NOMO-1 treated with dmso at 0.1 percent for 144 hours (cell line): ENCODE data around the gene EIF4G2.
"Not testable (repeated sequence)": the region's sequence is repeated elsewhere in the genome, so short reads cannot be mapped to it uniquely, and the experiment has no call there.

Source experiments
- DNase-seq: peaks from one replicate; lab custom pipeline; 2025; ENCODE audit not compliant: unreplicated experiment; lab: John Stamatoyannopoulos, UW

EIF4G2 gene

DNA sequence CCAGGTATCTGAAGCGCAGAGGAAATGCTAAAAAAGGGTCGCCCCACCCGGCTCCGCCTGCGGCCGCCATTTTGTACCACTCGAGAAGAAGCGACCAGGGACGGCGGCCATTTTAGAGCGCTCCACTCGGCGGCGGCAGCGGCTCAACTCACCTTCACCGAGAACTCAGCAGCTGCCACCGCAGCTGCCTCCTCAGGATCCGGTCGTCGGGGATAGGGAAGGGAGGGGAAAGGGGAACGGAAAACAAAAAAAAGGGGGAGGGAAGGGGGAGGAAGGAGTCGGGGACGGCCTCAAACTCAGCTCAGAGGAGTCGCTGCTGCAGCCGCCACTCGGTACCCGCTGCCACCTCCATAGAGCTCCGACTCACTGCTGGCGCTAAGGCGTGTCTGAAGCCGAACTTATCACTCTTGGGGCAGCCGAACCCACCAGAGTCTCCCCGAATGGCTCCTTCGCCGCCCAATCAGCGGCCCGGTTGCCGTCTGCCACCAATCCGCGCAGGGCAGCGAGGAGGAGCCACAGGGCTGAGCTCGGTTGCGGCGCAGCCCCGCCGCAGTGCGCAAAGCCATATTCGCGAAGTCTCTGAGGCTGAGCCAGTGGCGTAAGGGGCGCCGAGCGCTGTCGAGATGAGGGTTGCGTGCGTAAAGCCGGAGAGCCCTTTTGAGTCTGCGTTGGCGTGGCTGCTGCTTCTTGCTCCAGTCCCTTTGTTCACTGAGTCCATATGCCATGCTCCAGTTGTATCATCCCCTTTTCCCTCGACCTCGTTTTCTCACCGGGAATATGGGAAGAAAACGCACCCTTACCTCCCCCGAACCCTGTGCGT, at the start of gene EIF4G2:
EIF4G2 (minus strand) TSS at position 374 of the 820 bp plus-strand sequence.
- peak; percentile 97 for DNase-seq

- DNase-seq, result peak; percentile 97
Measured at GRCh38 chr11:10857709-10858438, 49.1 kb upstream of the EIF4G2 start, which contains the start of gene ZBED5. Gene ZBED5, minus strand, starts transcription at chr11:10858053. Its CDS starts 3,108 bp downstream, at chr11:10854945.

- no peak for DNase-seq
Measured at GRCh38 chr11:10857459-10857708, 48.7 kb upstream of the EIF4G2 start.

- no peak for DNase-seq
Measured at GRCh38 chr11:10856689-10857458, 48.1 kb upstream of the EIF4G2 start.

DNA sequence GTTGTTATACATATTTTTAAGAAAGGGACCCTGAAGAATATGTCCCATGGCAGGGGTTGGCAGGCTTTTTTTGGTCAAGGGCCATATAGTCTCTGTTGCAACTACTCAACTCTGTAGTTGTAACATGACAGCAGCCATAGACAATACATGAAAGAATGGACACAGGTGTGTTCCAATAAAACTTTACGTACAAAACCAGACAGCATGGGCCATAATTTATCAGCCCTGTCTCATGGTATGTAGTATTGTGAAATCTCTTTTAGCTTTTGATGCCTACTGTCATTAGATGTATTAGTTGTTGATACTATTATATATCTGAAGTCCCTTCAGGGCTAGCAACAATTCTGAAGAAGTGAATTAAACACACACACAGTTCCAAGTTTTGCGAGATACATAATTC, 46.6 kb upstream of the EIF4G2 start:
- DNase-seq, result no peak

DNA sequence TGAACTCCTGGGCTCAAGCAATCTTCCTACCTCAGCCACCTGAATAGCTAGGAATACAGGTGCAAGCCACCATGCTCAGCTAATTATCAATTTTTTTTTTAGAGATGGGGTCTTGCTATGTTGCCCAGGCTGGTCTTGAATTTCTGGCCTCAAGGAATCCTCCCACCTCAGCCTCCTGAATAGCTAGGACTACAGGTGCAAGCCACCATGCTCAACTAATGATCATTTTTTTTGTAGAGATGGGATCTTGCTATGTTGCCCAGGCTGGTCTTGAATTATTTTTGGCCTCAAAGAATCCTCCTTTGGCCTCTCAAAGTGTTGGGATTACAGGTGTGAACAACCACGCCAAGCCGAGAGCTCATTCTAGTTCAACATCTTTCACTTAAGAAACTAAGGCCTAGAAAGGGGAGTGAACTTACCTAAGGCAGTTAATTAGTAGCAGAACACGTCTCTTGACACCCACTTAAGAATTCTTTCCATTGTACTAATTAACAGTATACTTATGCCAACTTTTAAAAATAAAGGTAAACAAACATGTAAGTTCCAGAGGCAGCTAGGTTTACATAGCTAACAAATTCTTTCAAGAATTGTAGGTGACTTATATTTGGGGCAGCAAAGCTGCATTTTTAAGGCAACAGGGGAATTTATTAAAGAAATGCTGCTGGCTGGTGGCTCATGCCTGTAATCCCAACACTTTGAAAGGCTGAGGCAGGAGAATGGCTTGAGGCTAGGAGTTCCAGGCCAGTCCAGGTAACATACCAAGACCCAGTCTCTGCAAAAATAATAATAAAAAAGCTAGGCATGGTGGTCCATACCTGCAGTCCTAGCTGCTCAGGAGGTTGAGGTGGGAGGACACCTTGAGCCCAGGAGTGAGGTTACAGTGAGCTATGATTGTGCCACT, 39.5 kb upstream of the EIF4G2 start:
- no peak for DNase-seq

DNA sequence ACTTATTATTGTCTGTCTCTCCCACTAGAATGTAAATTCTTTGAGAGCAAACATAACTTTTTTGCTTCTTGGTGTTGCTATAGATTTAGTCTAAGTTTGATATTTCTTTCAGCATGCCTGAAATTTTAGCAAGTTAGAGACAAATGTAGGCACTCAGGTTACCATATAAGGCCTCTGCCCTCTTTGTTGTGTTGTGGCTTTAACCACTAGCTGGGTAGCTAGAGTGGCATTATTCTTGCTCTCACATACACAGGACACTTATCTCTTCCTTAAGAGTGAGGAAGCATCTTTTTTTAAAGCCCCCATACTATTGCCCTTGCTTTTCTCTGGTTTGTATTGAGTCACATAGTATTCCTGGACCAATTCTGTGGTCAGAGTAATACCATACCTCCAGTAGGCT, 37.9 kb upstream of the EIF4G2 start:
- no peak for DNase-seq

- DNase-seq, result no peak
Measured at GRCh38 chr11:10845589-10845988, 36.9 kb upstream of the EIF4G2 start.

DNA sequence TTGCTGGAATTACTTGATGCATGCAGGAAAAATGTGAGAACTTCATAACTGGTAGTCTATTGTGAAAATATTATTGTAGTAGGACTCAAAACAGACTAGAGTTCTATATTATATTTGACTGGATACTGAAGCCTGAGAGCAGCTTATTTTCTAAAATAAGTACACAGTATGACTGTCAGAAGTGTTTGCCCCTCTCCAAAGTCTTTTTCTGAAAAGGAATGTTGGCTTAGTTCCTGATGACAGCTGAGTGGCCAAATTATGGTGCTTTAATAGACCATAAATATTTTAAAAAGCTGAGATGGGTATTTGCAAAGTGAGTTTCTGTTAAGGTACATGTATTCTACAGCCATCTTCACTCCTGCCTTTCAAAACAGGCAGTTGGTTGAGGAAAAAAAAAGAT, 36.1 kb upstream of the EIF4G2 start:
- DNase-seq, result no peak

DNA sequence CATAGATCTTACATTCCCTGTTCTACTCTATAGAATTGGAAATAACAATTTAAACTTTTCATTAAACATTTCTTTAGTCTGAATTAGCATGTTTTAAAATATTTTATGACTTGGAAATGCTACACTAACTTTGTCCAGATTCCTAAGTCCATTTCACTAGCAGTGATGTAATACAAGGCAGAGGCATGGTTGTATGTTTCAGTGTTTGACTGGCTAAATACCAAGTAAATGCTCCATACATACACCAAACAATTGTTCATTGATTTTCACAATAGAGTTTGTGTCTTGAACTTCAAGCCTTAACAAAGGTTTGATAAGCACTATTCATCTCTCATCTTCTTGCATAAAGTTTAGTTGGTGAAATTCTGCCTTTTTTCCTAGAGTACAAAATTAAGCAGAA, 35.6 kb upstream of the EIF4G2 start:
- no peak for DNase-seq

GRCh38 chr11:10838881-10839280, 30.2 kb upstream of the EIF4G2 start:
- no peak for DNase-seq

- no peak for DNase-seq
Measured at GRCh38 chr11:10838083-10838482, 29.4 kb upstream of the EIF4G2 start.

DNA sequence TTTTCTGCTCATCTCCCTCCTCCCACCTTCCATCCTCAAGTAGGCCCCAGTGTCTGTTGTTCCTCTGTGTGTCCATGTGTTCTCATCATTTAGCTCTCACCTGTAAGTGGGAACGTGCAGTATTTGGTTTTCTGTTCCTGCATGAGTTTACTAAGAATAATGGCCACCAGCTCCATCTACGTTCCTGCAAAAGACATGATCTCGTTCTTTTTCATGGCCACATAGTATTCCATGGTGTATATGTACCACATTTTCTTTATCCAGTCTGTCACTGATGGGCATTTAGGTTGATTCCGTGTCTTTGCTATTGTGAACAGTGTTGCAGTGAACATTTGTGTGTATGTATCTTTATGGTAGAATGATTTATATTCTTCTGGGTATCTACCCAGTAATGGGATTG, 28.2 kb upstream of the EIF4G2 start:
- DNase-seq, result not testable (repeated sequence)

- DNase-seq, result no peak
Measured at GRCh38 chr11:10829139-10829538, 20.4 kb upstream of the EIF4G2 start.

- DNase-seq, result no peak
Measured at GRCh38 chr11:10828402-10828801, 19.7 kb upstream of the EIF4G2 start.

GRCh38 chr11:10824888-10825287, 16.2 kb upstream of the EIF4G2 start:
- DNase-seq, result peak; percentile 38

- no peak for DNase-seq
Measured at GRCh38 chr11:10823152-10823579, 14.4 kb upstream of the EIF4G2 start.

GRCh38 chr11:10822491-10822890, 13.8 kb upstream of the EIF4G2 start:
- not testable (repeated sequence) for DNase-seq

DNA sequence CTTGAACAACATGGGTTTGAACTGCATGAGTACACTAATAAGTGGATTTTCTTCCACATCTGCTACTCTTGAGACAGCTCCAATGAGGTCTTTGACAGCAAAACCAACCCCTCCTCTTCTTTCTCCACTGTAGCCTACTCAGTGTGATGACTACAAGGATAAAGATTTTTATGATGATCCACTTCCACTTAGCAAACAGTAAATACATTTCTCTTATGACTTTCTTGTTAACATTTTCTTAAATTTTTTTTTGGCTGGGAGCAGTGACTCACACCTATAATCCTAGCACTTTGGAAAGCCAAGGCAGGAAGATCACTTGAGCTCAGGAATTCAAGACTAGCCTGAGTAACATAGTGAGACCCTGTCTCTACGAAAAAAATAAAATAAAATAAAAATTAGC, 9.9 kb upstream of the EIF4G2 start:
- DNase-seq, result no peak

GRCh38 chr11:10813945-10814344, 5.2 kb upstream of the EIF4G2 start:
- no peak for DNase-seq
